Measurements from ENCODE around the gene IRX3. TPM values are rescaled to one million over a fixed set of nuclear protein-coding genes. Genes with fewer than 3 reads are reported as not detected.

The IRX3 gene
- total and polyA plus RNA-seq, 2 of the 8 experiments (the other 6 are each of a cell fraction or from before 2014, with no cell fraction given): 0.50 to 1.6 TPM

- Histone ChIP-seq H2BK5ac (ENCODE audit: low read depth, low read length) (no peak overlapping the region), H3K56ac (replicated peaks; ENCODE audit: insufficient read length, low read depth, low read length) (no peak overlapping the region), H3K27ac (ENCODE audit: low read depth, low read length) (no peak overlapping the region), H4K91ac (replicated peaks; ENCODE audit: insufficient read length, low read length) (no peak overlapping the region), H2AFZ (ENCODE audit: low read length) (no peak overlapping the region), H3K14ac (ENCODE audit: insufficient read length) (no peak overlapping the region), H3K4me2 (ENCODE audit: insufficient read depth in 1 of 2, low read depth in 2 of 2, low read length in 2 of 2) (peak overlapping the region; percentile 77 to 81), H3K4me1 (replicated peaks in 1 of 4; ENCODE audit: control insufficient read depth in 3 of 4, insufficient read depth in 4 of 4, low read length in 3 of 4) (peaks cover 0 to 13% (median 10%) of the 10 kb centered on the region in 4 experiments; a peak in 6 of 7 replicates), H3K18ac (ENCODE audit: extremely low read depth, low read length) (no peak overlapping the region), H2BK20ac (ENCODE audit: low read length) (no peak overlapping the region), H3K9ac (replicated peaks in 1 of 4; ENCODE audit: extremely low read depth in 1 of 4, low read depth in 3 of 4, low read length in 3 of 4) (no peak overlapping the region), H2BK120ac (replicated peaks; ENCODE audit: low read depth, low read length) (no peak overlapping the region), H3K36me3 (ENCODE audit: control insufficient read depth in 2 of 4, insufficient read depth in 4 of 4, low read length in 3 of 4) (peaks cover 0 to 2% (median 0%) of the 10 kb centered on the region in 4 experiments; a peak in 1 of 8 replicates), H3K4me3 (ENCODE audit: extremely low read depth in 1 of 4, insufficient read depth in 2 of 4, low read depth in 3 of 4, low read length in 4 of 4) (peak overlapping the region; percentile 29 to 57 (median 42); a peak in 5 of 8 replicates), H3K4ac (replicated peaks; ENCODE audit: insufficient read length, low read depth, low read length) (no peak overlapping the region), H3K9me3 (ENCODE audit: insufficient read depth in 2 of 2, low read depth in 1 of 2, low read length in 1 of 2) (peaks cover 3 to 4% of the 10 kb centered on the region in 2 experiments; a peak in 1 of 4 replicates), H4K20me1 (replicated peaks in 1 of 2; ENCODE audit: control insufficient read depth in 1 of 2, insufficient read depth in 2 of 2, low read length in 2 of 2) (peaks cover 0 to 3% of the 10 kb centered on the region in 2 experiments), H3K27me3 (replicated peaks in 1 of 4; ENCODE audit: control insufficient read depth in 3 of 4, extremely low read depth in 1 of 4, insufficient read depth in 3 of 4, low read length in 3 of 4) (peaks cover 40 to 73% (median 56%) of the 10 kb centered on the region in 4 experiments), H3K23me2 (ENCODE audit: low read depth, low read length) (peaks cover 25% of the 10 kb centered on the region), H2BK12ac (ENCODE audit: low read depth, low read length) (0 out of 2 replicates have a peak overlapping the region, but pooled peaks have one; percentile 18), H3K79me2 (ENCODE audit: control insufficient read depth in 1 of 2, insufficient read depth in 2 of 2, low read length in 2 of 2) (no peaks in the 10 kb centered on the region), H2AK5ac (ENCODE audit: low read depth, low read length) (no peak overlapping the region), H4K5ac (ENCODE audit: insufficient read length, low read depth, low read length) (no peak overlapping the region), H2BK15ac (ENCODE audit: low read length) (no peak overlapping the region), H4K8ac (ENCODE audit: extremely low read depth, insufficient read depth, low read length) (no peak overlapping the region), H3K79me1 (ENCODE audit: low read depth, low read length) (no peaks in the 10 kb centered on the region), H3K23ac (ENCODE audit: insufficient read length) (no peak overlapping the region)
- TF ChIP-seq TAF1 (IDR thresholded peaks at IDR 0.05; ENCODE audit: low read depth, low read length) (no peak), SUZ12 (IDR thresholded peaks at IDR 0.05; ENCODE audit: low read length) (peak; percentile 18; the same call in 1 of the 2 replicates), SRF (IDR thresholded peaks at IDR 0.05; ENCODE audit: low read depth, low read length) (no peak), KDM5A (IDR thresholded peaks at IDR 0.05; ENCODE audit: low read length) (no peak)
- DNase-seq (ENCODE audit: low read depth in 1 of 2, low spot score in 2 of 2) (no peak), FAIRE-seq (peak; percentile 58)
- ChIA-PET CTCF (ENCODE audit: partially characterized antibody) (interaction anchor here (0.8 to 1.4 kb wide), 4 partner anchors 9 to 645 kb away, joined by 4 to 5 read pairs (median 4); no protein-coding TSS in a partner anchor), POLR2A (ENCODE audit: partially characterized antibody) (interaction anchor here (0.8 to 1.2 kb wide), 2 partner anchors 19 to 39 kb away, joined by 3 read pairs; no protein-coding TSS in a partner anchor)
- WGBS, 2 experiments (ENCODE audit: extremely low coverage in 1 of 2, insufficient coverage in 1 of 2, insufficient read length in 1 of 2, insufficient replicate concordance in 2 of 2, low coverage in 1 of 2, low lambda C conversion rate in 2 of 2, missing lambda C conversion rate in 1 of 2): 14% methylated on average over 22 of the region's 22 CpGs; no CpG with 5 or more reads in 1 of the 2 experiments
Measured at GRCh38 chr16:54291656-54292487, 5.3 kb upstream of the IRX3 start.

Measured in H1 (cell line).